ENCODE data around the gene DOCK2.

The DOCK2 gene

GRCh38 chr5:169850409-169850808 is 213.3 kb downstream of the DOCK2 start:
- Histone ChIP-seq H3K36me3 (ENCODE audit: insufficient read depth, low read length) (peaks cover 85% of the 10 kb centered on the region), H4K20me1 (ENCODE audit: insufficient read depth, low read length) (no peaks in the 10 kb centered on the region), H2AFZ (ENCODE audit: low read depth, low read length) (no peak overlapping the region), H3K4me3 (ENCODE audit: low read depth in 1 of 2, low read length in 2 of 2) (no peak overlapping the region), H3K79me2 (ENCODE audit: insufficient read depth, low read length) (no peaks in the 10 kb centered on the region; the same call in 1 of the 2 replicates), H3K4me1 (ENCODE audit: insufficient read depth, low read length) (no peaks in the 10 kb centered on the region), H3K27me3 (ENCODE audit: insufficient read depth, low read length, poor library complexity) (no peaks in the 10 kb centered on the region), H3K27ac (ENCODE audit: low read length) (no peak overlapping the region), H3K4me2 (ENCODE audit: insufficient read depth, low read length) (no peak overlapping the region), H3K9ac (ENCODE audit: low read depth, low read length) (no peak overlapping the region), H3K9me3 (ENCODE audit: insufficient read depth, low read length, severe bottlenecking) (peaks cover 18% of the 10 kb centered on the region)
- TF ChIP-seq EZH2 (IDR thresholded peaks at IDR 0.05; ENCODE audit: borderline replicate concordance, low read depth, low read length, severe bottlenecking) = no peak
- TF ChIP-seq CTCF (IDR thresholded peaks at IDR 0.05; ENCODE audit: borderline replicate concordance, extremely low read depth, low read length, poor library complexity, severe bottlenecking) = peak; percentile 26
- ATAC-seq (ENCODE audit: insufficient read depth, low read depth) (no peak), DNase-seq (no peak)

- Histone ChIP-seq H3K9ac (ENCODE audit: low read depth, low read length) (no peak overlapping the region), H3K4me1 (ENCODE audit: insufficient read depth, low read length) (no peaks in the 10 kb centered on the region), H3K9me3 (ENCODE audit: insufficient read depth, low read length, severe bottlenecking) (peaks cover 18% of the 10 kb centered on the region), H3K4me3 (ENCODE audit: low read depth in 1 of 2, low read length in 2 of 2) (no peak overlapping the region), H3K27me3 (ENCODE audit: insufficient read depth, low read length, poor library complexity) (no peaks in the 10 kb centered on the region), H3K4me2 (ENCODE audit: insufficient read depth, low read length) (no peak overlapping the region), H2AFZ (ENCODE audit: low read depth, low read length) (no peak overlapping the region), H3K79me2 (ENCODE audit: insufficient read depth, low read length) (no peaks in the 10 kb centered on the region; the same call in 1 of the 2 replicates), H3K27ac (ENCODE audit: low read length) (no peak overlapping the region), H3K36me3 (ENCODE audit: insufficient read depth, low read length) (peaks cover 83% of the 10 kb centered on the region), H4K20me1 (ENCODE audit: insufficient read depth, low read length) (no peaks in the 10 kb centered on the region)
- ATAC-seq (ENCODE audit: insufficient read depth, low read depth) = no peak
- no peak for DNase-seq
- TF ChIP-seq EZH2 (IDR thresholded peaks at IDR 0.05; ENCODE audit: borderline replicate concordance, low read depth, low read length, severe bottlenecking) (no peak), CTCF (IDR thresholded peaks at IDR 0.05; ENCODE audit: borderline replicate concordance, extremely low read depth, low read length, poor library complexity, severe bottlenecking) (no peak)
These were observed 214.3 kb downstream of the DOCK2 start for GRCh38 chr5:169851321-169851850.

- H2AFZ ChIP-seq (ENCODE audit: low read depth, low read length) = no peak overlapping the region
- no peaks in the 10 kb centered on the region for H3K9me3 ChIP-seq (ENCODE audit: insufficient read depth, low read length, severe bottlenecking)
- DNase-seq = no peak
- H3K79me2 ChIP-seq (ENCODE audit: insufficient read depth, low read length) = no peaks in the 10 kb centered on the region
- H4K20me1 ChIP-seq (ENCODE audit: insufficient read depth, low read length) = no peaks in the 10 kb centered on the region; the same call in 1 of the 2 replicates
- H3K4me2 ChIP-seq (ENCODE audit: insufficient read depth, low read length) = no peak overlapping the region
- ATAC-seq (ENCODE audit: insufficient read depth, low read depth) = no peak
- H3K27me3 ChIP-seq (ENCODE audit: insufficient read depth, low read length, poor library complexity) = no peaks in the 10 kb centered on the region
- no peaks in the 10 kb centered on the region for H3K4me1 ChIP-seq (ENCODE audit: insufficient read depth, low read length)
- H3K27ac ChIP-seq (ENCODE audit: low read length) = no peak overlapping the region
- TF ChIP-seq EZH2 (IDR thresholded peaks at IDR 0.05; ENCODE audit: borderline replicate concordance, low read depth, low read length, severe bottlenecking) = no peak
- TF ChIP-seq CTCF (IDR thresholded peaks at IDR 0.05; ENCODE audit: borderline replicate concordance, extremely low read depth, low read length, poor library complexity, severe bottlenecking) = no peak
- H3K4me3 ChIP-seq (ENCODE audit: low read depth in 1 of 2, low read length in 2 of 2) = no peak overlapping the region
- H3K9ac ChIP-seq (ENCODE audit: low read depth, low read length) = no peak overlapping the region
- H3K36me3 ChIP-seq (ENCODE audit: insufficient read depth, low read length) = peaks cover 37% of the 10 kb centered on the region
These were observed 219.5 kb downstream of the DOCK2 start for GRCh38 chr5:169856571-169856970.
